Measurements from ENCODE around the gene EGFR. TPM values are rescaled to one million over a fixed set of nuclear protein-coding genes. Genes with fewer than 3 reads are reported as not detected.

EGFR gene
- total RNA-seq, 3 donors from 2014 or later: 61.9 to 164 (median 65.0) TPM

DNA sequence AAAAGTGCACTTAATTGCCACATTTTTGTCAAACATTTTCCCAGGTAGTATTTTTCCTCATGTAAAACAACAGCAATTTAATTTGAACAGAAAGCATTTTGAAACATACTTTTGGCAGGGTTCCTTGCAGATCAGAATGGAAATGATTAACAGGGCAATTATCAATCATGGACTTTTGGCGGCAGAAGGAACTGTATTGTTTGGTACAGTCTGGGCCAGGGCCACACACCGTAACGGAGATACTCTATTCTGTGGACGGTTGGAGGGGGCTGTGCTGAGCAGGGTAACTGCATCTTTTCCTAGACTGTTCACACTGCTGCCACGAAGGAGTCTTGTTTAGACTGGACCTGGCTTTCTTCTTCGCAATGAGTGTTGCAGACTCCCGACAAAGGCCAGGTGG is 62.3 kb downstream of the EGFR start:
- Histone ChIP-seq H3K27me3 (no peaks in the 10 kb centered on the region), H3K9me3 (no peaks in the 10 kb centered on the region), H3K27ac (peak overlapping the region; percentile 41 to 51), H3K36me3 (no peaks in the 10 kb centered on the region), H3K4me3 (peak overlapping the region in 1 of 3 donors; percentile 3), H3K4me1 (peaks cover 0 to 4% of the 10 kb centered on the region in 2 donors)
- intact Hi-C loops (cut with DNase I; ENCODE audit: low total_unique reads): no loop called here
- no peak for TF ChIP-seq POLR2AphosphoS5 (IDR thresholded peaks at IDR 0.05)
- TF ChIP-seq, protein P1, sequence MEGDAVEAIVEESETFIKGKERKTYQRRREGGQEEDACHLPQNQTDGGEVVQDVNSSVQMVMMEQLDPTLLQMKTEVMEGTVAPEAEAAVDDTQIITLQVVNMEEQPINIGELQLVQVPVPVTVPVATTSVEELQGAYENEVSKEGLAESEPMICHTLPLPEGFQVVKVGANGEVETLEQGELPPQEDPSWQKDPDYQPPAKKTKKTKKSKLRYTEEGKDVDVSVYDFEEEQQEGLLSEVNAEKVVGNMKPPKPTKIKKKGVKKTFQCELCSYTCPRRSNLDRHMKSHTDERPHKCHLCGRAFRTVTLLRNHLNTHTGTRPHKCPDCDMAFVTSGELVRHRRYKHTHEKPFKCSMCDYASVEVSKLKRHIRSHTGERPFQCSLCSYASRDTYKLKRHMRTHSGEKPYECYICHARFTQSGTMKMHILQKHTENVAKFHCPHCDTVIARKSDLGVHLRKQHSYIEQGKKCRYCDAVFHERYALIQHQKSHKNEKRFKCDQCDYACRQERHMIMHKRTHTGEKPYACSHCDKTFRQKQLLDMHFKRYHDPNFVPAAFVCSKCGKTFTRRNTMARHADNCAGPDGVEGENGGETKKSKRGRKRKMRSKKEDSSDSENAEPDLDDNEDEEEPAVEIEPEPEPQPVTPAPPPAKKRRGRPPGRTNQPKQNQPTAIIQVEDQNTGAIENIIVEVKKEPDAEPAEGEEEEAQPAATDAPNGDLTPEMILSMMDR (IDR thresholded peaks at IDR 0.05): no peak
- no peak for TF ChIP-seq POLR2A (IDR thresholded peaks at IDR 0.05)
- no peak for DNase-seq (ENCODE audit: low spot score in 2 of 2)

DNA sequence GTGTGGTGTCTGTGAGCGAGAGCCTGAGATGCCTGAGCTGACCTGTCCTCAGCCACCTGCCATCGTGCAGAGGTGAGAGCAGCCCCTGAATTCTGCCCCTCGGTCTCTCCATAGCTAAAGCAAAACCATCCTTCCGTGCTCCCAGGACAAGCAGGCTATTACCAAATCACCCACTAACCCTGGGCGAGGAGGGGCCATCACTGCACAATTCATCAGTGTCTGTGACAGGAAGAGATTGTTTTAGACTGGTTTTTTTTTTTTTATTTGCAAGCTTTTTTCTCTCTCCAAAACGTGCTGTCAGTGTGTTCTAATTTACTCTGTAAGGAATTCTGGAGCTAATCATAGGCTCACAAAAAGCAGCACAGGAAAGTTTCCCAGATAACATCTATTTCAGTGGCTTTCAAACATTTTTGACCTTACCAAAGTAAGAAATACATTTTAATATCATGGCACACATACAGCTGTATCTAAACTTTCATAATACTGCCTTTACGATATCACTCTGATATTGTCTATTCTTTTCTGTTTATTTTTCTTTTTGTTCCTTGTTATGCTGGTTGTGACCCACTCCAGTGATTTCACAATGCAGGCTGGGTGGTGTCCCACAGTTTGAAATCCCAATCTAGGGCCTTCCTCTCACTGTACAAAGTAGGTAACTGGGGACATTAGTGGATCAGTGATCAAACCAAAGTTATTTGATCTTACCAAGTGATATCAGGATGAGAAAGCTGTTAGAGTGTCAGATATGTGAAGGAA is 62.8 kb downstream of the EGFR start:
- Histone ChIP-seq H3K4me1 (peaks cover 0 to 4% of the 10 kb centered on the region in 2 donors), H3K27ac (peak overlapping the region; percentile 41 to 62), H3K4me3 (peak overlapping the region in 1 of 3 donors; percentile 3), H3K27me3 (no peaks in the 10 kb centered on the region), H3K36me3 (no peaks in the 10 kb centered on the region), H3K9me3 (no peaks in the 10 kb centered on the region)
- TF ChIP-seq POLR2A (IDR thresholded peaks at IDR 0.05) (no peak), POLR2AphosphoS5 (IDR thresholded peaks at IDR 0.05) (peak in 1 of 3 donors; percentile 40)
- TF ChIP-seq, protein P1 (IDR thresholded peaks at IDR 0.05): no peak
- no peak for DNase-seq (ENCODE audit: low spot score in 2 of 2)
- intact Hi-C loops (cut with DNase I; ENCODE audit: low total_unique reads): no loop called here

DNA sequence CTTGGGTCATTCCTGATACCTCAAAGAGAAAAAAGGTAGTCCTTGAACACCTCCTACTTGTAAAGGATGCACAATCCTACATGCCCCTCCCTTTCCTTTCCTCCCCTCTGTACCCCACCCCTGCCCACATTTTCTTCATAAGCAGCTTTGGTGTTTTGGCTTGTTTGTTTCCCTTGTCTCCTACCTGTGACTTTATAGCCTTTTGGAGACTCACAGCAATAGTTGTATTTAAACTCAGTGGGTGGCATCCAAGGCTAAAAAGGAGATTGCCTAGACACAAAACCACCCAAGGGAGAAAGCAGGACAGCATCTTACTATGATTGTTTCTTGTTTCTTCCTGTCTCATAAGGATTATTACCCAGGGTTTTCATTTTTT is 63.4 kb downstream of the EGFR start:
- Histone ChIP-seq H3K27ac (peak overlapping the region; percentile 41 to 62), H3K4me1 (peaks cover 0 to 4% of the 10 kb centered on the region in 2 donors), H3K27me3 (no peaks in the 10 kb centered on the region), H3K4me3 (no peak overlapping the region), H3K36me3 (no peaks in the 10 kb centered on the region), H3K9me3 (no peaks in the 10 kb centered on the region)
- intact Hi-C loops (cut with DNase I; ENCODE audit: low total_unique reads): no loop called here
- DNase-seq (ENCODE audit: low spot score in 2 of 2): no peak
- TF ChIP-seq POLR2AphosphoS5 (IDR thresholded peaks at IDR 0.05) (no peak), POLR2A (IDR thresholded peaks at IDR 0.05) (no peak)
- TF ChIP-seq, protein P1 (IDR thresholded peaks at IDR 0.05): no peak

DNA sequence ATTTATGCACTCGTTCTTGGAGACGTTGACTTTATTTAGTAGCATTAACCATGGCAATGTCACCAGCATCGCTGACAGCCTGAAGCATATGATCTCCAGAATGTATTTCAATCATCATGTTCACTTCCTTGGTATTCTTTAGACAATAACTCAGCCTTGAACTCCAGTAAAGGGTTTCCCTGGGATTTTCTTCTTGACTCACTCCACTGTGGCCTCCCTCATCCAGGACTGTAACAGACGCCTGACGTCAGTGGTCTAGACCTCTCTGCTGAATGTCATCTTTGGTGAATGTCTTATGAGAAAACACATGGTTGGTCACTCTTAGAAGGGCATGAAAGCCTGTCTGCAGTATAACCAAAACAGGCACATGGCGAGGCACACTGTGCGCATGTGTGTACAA is 64.4 kb downstream of the EGFR start:
- no peak overlapping the region for H3K4me3 ChIP-seq
- intact Hi-C loops (cut with DNase I; ENCODE audit: low total_unique reads): no loop called here
- no peak for DNase-seq (ENCODE audit: low spot score in 2 of 2)
- TF ChIP-seq POLR2A (IDR thresholded peaks at IDR 0.05): no peak
- no peak for TF ChIP-seq POLR2AphosphoS5 (IDR thresholded peaks at IDR 0.05)
- TF ChIP-seq, protein P1 (IDR thresholded peaks at IDR 0.05): no peak
- H3K36me3 ChIP-seq: no peaks in the 10 kb centered on the region
- H3K9me3 ChIP-seq: no peaks in the 10 kb centered on the region
- H3K27me3 ChIP-seq: no peaks in the 10 kb centered on the region
- peaks cover 0 to 4% of the 10 kb centered on the region in 2 donors for H3K4me1 ChIP-seq
- H3K27ac ChIP-seq: peak overlapping the region in 1 of 2 donors; percentile 40

DNA sequence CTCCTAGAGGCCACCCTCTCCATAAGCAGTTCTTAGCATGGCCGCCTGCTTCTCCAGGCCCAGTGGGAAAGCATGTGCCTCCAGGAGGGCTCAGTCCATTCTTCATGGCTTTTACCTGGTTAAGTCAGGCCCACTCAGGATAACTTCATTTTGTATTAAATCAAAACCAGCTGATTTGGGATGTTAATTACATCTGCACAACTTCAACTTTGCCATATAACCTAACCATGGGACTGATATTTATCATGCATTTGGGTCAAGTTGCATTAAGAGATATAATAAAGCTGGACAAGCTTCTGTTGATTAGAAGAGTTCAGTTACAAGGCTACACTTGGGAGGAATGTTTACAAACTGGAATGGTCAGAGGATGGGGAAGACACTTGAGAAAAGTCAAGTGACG is 65.5 kb downstream of the EGFR start:
- H3K9me3 ChIP-seq: no peaks in the 10 kb centered on the region
- no peaks in the 10 kb centered on the region for H3K36me3 ChIP-seq
- peaks cover 0 to 4% of the 10 kb centered on the region in 2 donors for H3K4me1 ChIP-seq
- H3K4me3 ChIP-seq: no peak overlapping the region
- no peaks in the 10 kb centered on the region for H3K27me3 ChIP-seq
- TF ChIP-seq POLR2AphosphoS5 (IDR thresholded peaks at IDR 0.05) (no peak), POLR2A (IDR thresholded peaks at IDR 0.05) (no peak)
- TF ChIP-seq, protein P1 (IDR thresholded peaks at IDR 0.05): no peak
- intact Hi-C loops (cut with DNase I; ENCODE audit: low total_unique reads): no loop called here
- H3K27ac ChIP-seq: no peak overlapping the region
- no peak for DNase-seq (ENCODE audit: low spot score in 2 of 2)

Data from breast epithelium (tissue), 4 donors.